Karpas-422 (cell line): ENCODE measurements around the gene DPM1. TPM values are rescaled to one million over a fixed set of nuclear protein-coding genes. Genes with fewer than 3 reads are reported as not detected.

Experiments used
- DNase-seq: peaks from one replicate; pipeline ENCODE4 v3.0.0-alpha.2; 2015
- H2AFZ ChIP-seq: fragments of 200-600 bp; sonication (generic); 2 replicates; pipeline ENCODE4 v1.6.1; 2014; ENCODE audit warnings: antibody characterized with exemption, low read length, mixed read lengths
- H3K27ac ChIP-seq: fragments of 200-600 bp; sonication (generic); 2 replicates; pipeline ENCODE4 v1.5.1; 2014; ENCODE audit warnings: mild to moderate bottlenecking, low read length, moderate library complexity
- H3K27me3 ChIP-seq: fragments of 200-600 bp; sonication (generic); 2 replicates; pipeline ENCODE4 v1.6.1; 2014; ENCODE audit warnings: low read length, mixed read lengths
- H3K36me3 ChIP-seq: fragments of 200-600 bp; sonication (generic); 2 replicates; pipeline ENCODE4 v1.6.1; 2014; ENCODE audit warnings: low read length, mixed read lengths; ENCODE audit not compliant: insufficient read depth
- H3K4me1 ChIP-seq: fragments of 200-600 bp; sonication (generic); 2 replicates; pipeline ENCODE4 v1.6.1; 2014; ENCODE audit warnings: mild to moderate bottlenecking, low read length, mixed read lengths
- H3K4me2 ChIP-seq: fragments of 200-600 bp; sonication (generic); 2 replicates; pipeline ENCODE4 v1.6.1; 2014; ENCODE audit warnings: low read length, low read depth, mild to moderate bottlenecking; ENCODE audit not compliant: poor library complexity, severe bottlenecking
- H3K4me3 ChIP-seq: fragments of 200-600 bp; sonication (generic); 2 replicates; pipeline ENCODE4 v1.5.1; 2014; ENCODE audit warnings: mild to moderate bottlenecking, antibody characterized with exemption, low read length, mixed read lengths
- H3K79me2 ChIP-seq: fragments of 200-600 bp; sonication (generic); 2 replicates; pipeline ENCODE4 v1.6.1; 2014; ENCODE audit warnings: mild to moderate bottlenecking, low read length, mixed read lengths
- H3K9ac ChIP-seq: fragments of 200-600 bp; sonication (generic); 2 replicates; pipeline ENCODE4 v1.6.0; 2014; ENCODE audit warnings: low read length
- H3K9me2 ChIP-seq: fragments of 200-600 bp; sonication (generic), shearing (Covaris generic); replicated peaks from 2 replicates; pipeline ENCODE4 v1.6.0; 2014; ENCODE audit warnings: mild to moderate bottlenecking, low read length, moderate library complexity; ENCODE audit not compliant: insufficient read depth
- H3K9me3 ChIP-seq: fragments of 300-700, 200-600 bp; sonication (generic); 2 replicates; pipeline ENCODE4 v1.6.1; 2014; ENCODE audit warnings: low read length, mixed read lengths
- H4K20me1 ChIP-seq: fragments of 200-600 bp; sonication (generic); 2 replicates; pipeline ENCODE4 v1.6.1; 2014; ENCODE audit warnings: mild to moderate bottlenecking, antibody characterized with exemption, low read length, low read depth; ENCODE audit not compliant: insufficient read depth
- total RNA-seq: library from RNA; depleted of rRNA; stranded (reverse); fragments of >200 nt; shearing (Covaris generic); gene quantifications from 2 replicates; pipeline ENCODE4 v1.2.3, GENCODE V29; 2014; ENCODE audit warnings: low replicate concordance

DPM1 gene
- total RNA-seq, 1 experiment from 2014 or later: 67.2 TPM

DNA sequence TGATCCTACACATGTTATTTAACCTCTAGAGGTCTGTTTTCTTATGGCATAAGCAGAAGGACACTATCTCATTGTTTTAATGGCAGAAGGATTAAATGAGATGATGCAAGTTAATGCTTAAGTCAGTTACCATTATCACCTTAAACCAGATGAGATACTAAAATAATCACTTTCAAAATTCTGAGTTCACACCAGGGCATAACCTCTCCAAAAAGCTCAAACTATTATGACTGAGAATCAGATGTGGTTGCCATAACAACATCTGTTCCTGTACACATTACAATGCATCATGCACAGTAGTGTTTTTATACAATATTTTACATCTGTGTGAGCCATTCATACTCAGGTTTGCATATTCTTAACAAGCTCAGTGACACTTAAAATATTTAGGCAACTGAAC, 37.3 kb downstream of the DPM1 start:
- peak overlapping the region; percentile 8; the same call in 1 of the 2 replicates for H3K9ac ChIP-seq
- H3K4me3 ChIP-seq: no peak overlapping the region
- H3K4me2 ChIP-seq: peak overlapping the region; percentile 26
- peaks cover 65% of the 10 kb centered on the region for H3K36me3 ChIP-seq
- H2AFZ ChIP-seq: no peak overlapping the region
- H3K9me3 ChIP-seq: no peaks in the 10 kb centered on the region
- peak overlapping the region; percentile 68 for H3K27ac ChIP-seq
- H4K20me1 ChIP-seq: peaks cover 89% of the 10 kb centered on the region
- DNase-seq: no peak
- peaks cover 99% of the 10 kb centered on the region for H3K4me1 ChIP-seq
- peaks cover 97% of the 10 kb centered on the region for H3K79me2 ChIP-seq
- no peaks in the 10 kb centered on the region for H3K27me3 ChIP-seq
- H3K9me2 ChIP-seq: no peaks in the 10 kb centered on the region

DNA sequence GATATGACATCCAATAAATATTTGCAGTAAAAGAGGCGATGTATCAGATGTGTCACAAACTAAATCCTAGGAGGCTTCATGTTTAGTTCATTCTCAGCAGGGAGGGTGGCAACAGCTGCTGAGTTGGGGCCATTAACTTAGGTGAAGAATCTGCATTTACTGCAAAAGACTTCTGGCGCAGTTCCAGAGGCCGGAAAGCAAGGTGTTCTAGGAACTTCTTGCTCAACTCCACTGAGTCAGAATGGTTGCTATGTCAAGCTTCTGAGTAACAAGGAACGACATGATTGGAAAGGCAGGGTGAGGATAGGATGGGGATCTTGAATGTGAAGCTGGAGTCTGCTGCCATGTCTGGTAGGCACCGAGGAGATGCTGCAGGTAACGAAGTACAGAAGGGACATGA, 38.8 kb downstream of the DPM1 start:
- H3K36me3 ChIP-seq: peaks cover 54% of the 10 kb centered on the region
- peaks cover 83% of the 10 kb centered on the region for H4K20me1 ChIP-seq
- H3K27me3 ChIP-seq: no peaks in the 10 kb centered on the region
- no peak overlapping the region for H2AFZ ChIP-seq
- H3K9me3 ChIP-seq: no peaks in the 10 kb centered on the region
- H3K9me2 ChIP-seq: no peaks in the 10 kb centered on the region
- peaks cover 99% of the 10 kb centered on the region for H3K4me1 ChIP-seq
- no peak for DNase-seq
- peaks cover 97% of the 10 kb centered on the region for H3K79me2 ChIP-seq
- peak overlapping the region; percentile 21 for H3K4me2 ChIP-seq
- peak overlapping the region; percentile 47 for H3K27ac ChIP-seq
- H3K4me3 ChIP-seq: 0 out of 2 replicates have a peak overlapping the region, but pooled peaks have one; percentile 19
- H3K9ac ChIP-seq: no peak overlapping the region

DNA sequence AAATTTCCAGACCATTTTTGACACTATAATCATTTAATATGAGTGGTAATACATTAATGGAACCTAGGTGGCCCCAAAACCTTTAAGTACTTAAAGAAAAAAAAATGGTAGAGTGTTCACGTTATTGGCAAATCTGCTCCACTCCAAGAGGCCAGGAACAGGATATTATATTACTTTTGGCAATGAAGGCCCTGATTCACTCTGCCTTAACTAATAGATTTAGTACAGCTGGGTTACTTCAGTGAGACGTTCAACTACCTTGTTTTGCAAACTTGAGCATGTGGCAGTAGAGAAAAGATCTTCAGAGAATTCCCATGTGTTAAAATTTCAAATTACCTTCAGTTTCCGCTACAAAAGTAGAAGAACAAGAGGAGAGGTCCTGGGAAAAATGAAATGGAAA, 39.9 kb downstream of the DPM1 start:
- Histone ChIP-seq H3K27ac (peak overlapping the region; percentile 90), H3K27me3 (no peaks in the 10 kb centered on the region), H3K4me3 (peak overlapping the region; percentile 48; the same call in 1 of the 2 replicates), H3K4me2 (peak overlapping the region; percentile 70), H3K9me2 (no peaks in the 10 kb centered on the region), H4K20me1 (peaks cover 82% of the 10 kb centered on the region), H3K79me2 (peaks cover 97% of the 10 kb centered on the region), H3K9ac (peak overlapping the region; percentile 1; the same call in 1 of the 2 replicates), H3K36me3 (peaks cover 54% of the 10 kb centered on the region), H3K9me3 (no peaks in the 10 kb centered on the region), H3K4me1 (peaks cover 99% of the 10 kb centered on the region), H2AFZ (no peak overlapping the region)
- no peak for DNase-seq

DNA sequence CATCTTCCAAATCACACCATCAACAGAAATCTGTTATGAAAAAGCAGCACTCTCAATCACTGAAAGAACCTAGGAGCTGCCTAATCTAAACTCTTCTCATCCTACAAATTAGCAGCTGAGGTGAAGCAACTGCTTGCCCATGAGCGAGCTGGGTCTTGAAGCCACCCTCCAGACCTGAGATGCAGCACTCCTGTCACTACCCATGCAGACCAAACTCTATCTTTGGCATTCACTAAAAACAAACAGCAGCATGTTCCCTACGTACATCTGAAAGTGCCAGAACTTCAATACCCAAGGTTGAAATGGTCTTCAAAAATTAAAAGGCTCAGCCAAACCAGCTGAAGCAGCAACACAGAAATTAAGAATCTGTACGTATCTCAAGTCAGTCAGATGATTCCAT, 41.4 kb downstream of the DPM1 start:
- Histone ChIP-seq H3K4me1 (peaks cover 98% of the 10 kb centered on the region), H3K9ac (peak overlapping the region; percentile 29), H3K4me3 (peak overlapping the region; percentile 48)

DNA sequence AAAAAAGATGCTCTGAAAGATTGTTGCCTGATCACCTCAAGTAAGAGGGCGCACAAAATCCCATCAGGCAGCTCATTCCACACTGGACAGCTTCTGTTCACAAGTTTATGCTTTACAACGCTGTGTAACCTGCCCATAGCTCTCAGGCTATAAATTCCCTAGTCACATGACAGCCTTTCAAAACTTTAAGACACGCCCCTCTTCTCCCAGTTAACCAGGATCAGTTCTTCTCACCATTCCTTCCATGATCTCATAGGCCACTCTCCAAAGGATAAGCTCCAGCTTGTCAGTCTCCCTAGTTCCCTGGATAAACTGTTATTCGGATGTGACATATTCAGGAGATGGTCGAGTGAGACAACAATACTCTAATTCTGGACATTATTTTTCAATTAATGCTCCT, 42.1 kb downstream of the DPM1 start:
- DNase-seq: peak; percentile 39
- H3K27ac ChIP-seq: peak overlapping the region; percentile 90

More for the DNA sequence above, 41.4 kb downstream of the DPM1 start:
- H2AFZ ChIP-seq: no peak overlapping the region
- H3K9me3 ChIP-seq: no peaks in the 10 kb centered on the region
- H3K79me2 ChIP-seq: peaks cover 96% of the 10 kb centered on the region
- H3K27me3 ChIP-seq: no peaks in the 10 kb centered on the region
- peaks cover 74% of the 10 kb centered on the region for H4K20me1 ChIP-seq
- peak overlapping the region; percentile 70 for H3K4me2 ChIP-seq
- DNase-seq: no peak
- H3K9me2 ChIP-seq: no peaks in the 10 kb centered on the region
- peaks cover 54% of the 10 kb centered on the region for H3K36me3 ChIP-seq
- peak overlapping the region; percentile 90 for H3K27ac ChIP-seq

DNA sequence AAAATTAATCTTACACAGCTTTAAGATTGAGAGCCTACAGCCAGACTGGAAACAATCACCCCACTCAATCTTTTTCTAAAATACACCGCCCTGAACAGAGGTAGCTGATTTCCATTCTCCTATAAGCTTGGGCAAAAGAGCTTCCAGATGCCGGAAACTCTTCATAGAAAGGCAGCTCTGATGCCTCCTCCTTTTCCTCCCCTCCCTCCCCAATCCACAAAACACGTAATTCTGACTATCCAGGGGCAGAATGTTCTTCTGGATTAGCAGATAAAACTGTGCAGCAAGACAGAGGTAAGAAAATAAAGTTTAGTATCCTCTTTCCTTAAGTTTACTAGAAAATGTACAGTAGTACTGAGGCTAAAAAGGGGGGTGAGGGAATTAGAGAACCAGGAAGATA, 42.9 kb downstream of the DPM1 start:
- Histone ChIP-seq H3K9ac (peak overlapping the region; percentile 43), H4K20me1 (peaks cover 72% of the 10 kb centered on the region), H3K4me1 (peaks cover 92% of the 10 kb centered on the region), H3K9me2 (no peaks in the 10 kb centered on the region), H3K27me3 (no peaks in the 10 kb centered on the region), H3K4me2 (peak overlapping the region; percentile 70), H3K79me2 (peaks cover 96% of the 10 kb centered on the region), H3K9me3 (no peaks in the 10 kb centered on the region), H3K27ac (peak overlapping the region; percentile 90), H3K4me3 (peak overlapping the region; percentile 48), H3K36me3 (peaks cover 47% of the 10 kb centered on the region), H2AFZ (no peak overlapping the region)
- DNase-seq: no peak

More for the DNA sequence above, 42.1 kb downstream of the DPM1 start:
- Histone ChIP-seq H3K9ac (peak overlapping the region; percentile 29), H3K9me3 (no peaks in the 10 kb centered on the region), H3K4me1 (peaks cover 98% of the 10 kb centered on the region), H3K9me2 (no peaks in the 10 kb centered on the region), H3K79me2 (peaks cover 96% of the 10 kb centered on the region), H3K36me3 (peaks cover 51% of the 10 kb centered on the region), H3K4me3 (peak overlapping the region; percentile 48), H3K4me2 (peak overlapping the region; percentile 70), H3K27me3 (no peaks in the 10 kb centered on the region), H4K20me1 (peaks cover 73% of the 10 kb centered on the region), H2AFZ (no peak overlapping the region)

DNA sequence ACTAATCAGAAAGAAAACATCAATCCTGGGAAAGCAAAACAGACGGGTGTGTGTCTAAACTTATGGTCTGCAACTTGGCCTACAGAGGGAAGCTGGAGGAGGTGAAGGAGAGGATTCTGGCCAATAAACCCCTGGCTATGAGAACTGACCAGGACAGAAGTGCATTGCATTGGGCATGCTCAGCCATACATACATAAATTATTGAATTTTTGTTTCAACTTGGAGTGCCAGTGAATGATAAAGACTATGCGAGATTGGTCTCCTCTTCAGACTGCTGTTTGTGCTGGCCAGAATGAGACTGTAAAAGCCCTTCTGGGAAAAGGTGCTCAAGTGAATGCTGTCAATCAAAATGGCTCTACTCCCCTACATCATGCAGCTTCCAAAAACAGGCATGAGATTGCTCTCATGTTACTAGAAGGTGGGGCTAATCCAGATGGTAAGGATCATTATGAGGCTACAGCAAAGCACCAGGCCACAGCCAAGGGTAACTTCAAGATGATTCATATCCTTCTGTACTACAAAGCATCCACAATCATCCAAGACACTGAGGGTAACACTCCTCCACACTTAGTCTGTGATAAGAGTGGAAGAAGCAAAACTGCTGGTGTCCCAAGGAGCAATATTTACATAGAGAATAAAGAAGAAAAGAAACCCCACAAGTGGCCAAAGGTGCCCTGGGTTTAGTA, 44.5 kb downstream of the DPM1 start:
- DNase-seq: no peak
- H4K20me1 ChIP-seq: peaks cover 78% of the 10 kb centered on the region
- peak overlapping the region; percentile 30; the same call in 1 of the 2 replicates for H3K4me3 ChIP-seq
- H3K27ac ChIP-seq: peak overlapping the region; percentile 90
- H3K36me3 ChIP-seq: peaks cover 51% of the 10 kb centered on the region; the same call in 1 of the 2 replicates
- peak overlapping the region; percentile 70 for H3K4me2 ChIP-seq
- H2AFZ ChIP-seq: no peak overlapping the region
- H3K9me2 ChIP-seq: no peaks in the 10 kb centered on the region
- peaks cover 81% of the 10 kb centered on the region for H3K4me1 ChIP-seq
- no peaks in the 10 kb centered on the region for H3K9me3 ChIP-seq
- peaks cover 99% of the 10 kb centered on the region for H3K79me2 ChIP-seq
- H3K9ac ChIP-seq: peak overlapping the region; percentile 38
- no peaks in the 10 kb centered on the region for H3K27me3 ChIP-seq

DNA sequence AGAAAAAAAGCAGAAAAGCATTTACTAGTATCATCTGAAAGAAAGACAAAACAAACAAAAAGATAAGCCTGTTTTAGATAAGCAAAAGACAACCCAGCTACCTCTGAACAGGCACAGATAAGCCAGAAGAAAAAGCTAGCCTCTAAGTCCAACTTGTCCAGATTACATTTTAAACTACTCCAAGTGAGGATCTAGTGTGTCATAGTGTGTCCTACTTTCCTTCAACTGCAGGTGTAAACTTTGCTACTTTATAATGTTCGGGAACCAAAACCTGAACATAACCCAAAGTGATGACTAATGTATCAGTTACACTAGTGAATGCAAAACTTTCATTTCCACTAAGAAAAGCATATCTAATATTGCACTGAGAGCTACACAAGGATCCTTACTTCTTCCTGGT, 46.6 kb downstream of the DPM1 start:
- Histone ChIP-seq H3K9ac (no peak overlapping the region), H3K36me3 (peaks cover 48% of the 10 kb centered on the region; the same call in 1 of the 2 replicates), H3K4me2 (no peak overlapping the region), H3K27ac (peak overlapping the region; percentile 90), H3K9me3 (no peaks in the 10 kb centered on the region), H3K4me1 (peaks cover 59% of the 10 kb centered on the region), H3K9me2 (no peaks in the 10 kb centered on the region), H3K27me3 (no peaks in the 10 kb centered on the region), H2AFZ (no peak overlapping the region), H3K4me3 (no peak overlapping the region), H3K79me2 (peaks cover 99% of the 10 kb centered on the region), H4K20me1 (peaks cover 66% of the 10 kb centered on the region)
- no peak for DNase-seq
